Measurements from ENCODE around the gene STAMBPL1.
"Not testable (repeated sequence)": the region's sequence is repeated elsewhere in the genome, so short reads cannot be mapped to it uniquely, and the experiment has no call there.

STAMBPL1 gene

GRCh38 chr10:88879534-88880281 is at the start of gene STAMBPL1:
Gene STAMBPL1 (plus strand): TSS chr10:88880245. CDS start chr10:88901709, 21,464 bp downstream.
- peak; percentile 79 for ATAC-seq (replicated peaks; ENCODE audit: extremely low read depth, poor library complexity, severe bottlenecking)
- no peaks in the 10 kb centered on the region for H3K9me3 Mint-ChIP-seq

GRCh38 chr10:88830643-88831268 is 49.3 kb upstream of the STAMBPL1 start:
- DNase-seq (ENCODE audit: low spot score in 2 of 2) (no peak), ATAC-seq (replicated peaks; ENCODE audit: extremely low read depth, poor library complexity, severe bottlenecking) (no peak)
- Mint-ChIP-seq H3K27ac (ENCODE audit: low read depth) (peak overlapping the region; percentile 47), H3K36me3 (ENCODE audit: insufficient read depth) (no peaks in the 10 kb centered on the region), H3K4me3 (peak overlapping the region; percentile 49), H3K4me1 (peaks cover 61% of the 10 kb centered on the region), H3K9me3 (no peaks in the 10 kb centered on the region), H3K27me3 (no peaks in the 10 kb centered on the region)

More at GRCh38 chr10:88879534-88880281, at the start of gene STAMBPL1:
- Mint-ChIP-seq H3K4me1 (peaks cover 53% of the 10 kb centered on the region), H3K4me3 (peak within 1 kb of the TSS; percentile 98), H3K27me3 (no peaks in the 10 kb centered on the region), H3K27ac (ENCODE audit: low read depth) (peak within 1 kb of the TSS; percentile 96), H3K36me3 (ENCODE audit: insufficient read depth) (peaks cover 19% of the 10 kb centered on the region)
- DNase-seq (ENCODE audit: low spot score in 2 of 2) = peak; percentile 61 to 63

GRCh38 chr10:88831709-88832108 is 48.3 kb upstream of the STAMBPL1 start:
- DNase-seq (ENCODE audit: low spot score in 2 of 2) (peak in 1 of 2 donors; percentile 41), ATAC-seq (replicated peaks; ENCODE audit: extremely low read depth, poor library complexity, severe bottlenecking) (peak; percentile 76)
- Mint-ChIP-seq H3K9me3 (no peaks in the 10 kb centered on the region), H3K36me3 (ENCODE audit: insufficient read depth) (no peaks in the 10 kb centered on the region), H3K4me3 (peak overlapping the region; percentile 49), H3K27me3 (no peaks in the 10 kb centered on the region), H3K4me1 (peaks cover 52% of the 10 kb centered on the region), H3K27ac (ENCODE audit: low read depth) (peak overlapping the region; percentile 47)

GRCh38 chr10:88832376-88832775 is 47.7 kb upstream of the STAMBPL1 start:
- H3K27ac Mint-ChIP-seq (ENCODE audit: low read depth) = no peak overlapping the region

GRCh38 chr10:88833156-88833555 is 46.9 kb upstream of the STAMBPL1 start:
- no peak overlapping the region for H3K27ac Mint-ChIP-seq (ENCODE audit: low read depth)
- DNase-seq (ENCODE audit: low spot score in 2 of 2) (no peak), ATAC-seq (replicated peaks; ENCODE audit: extremely low read depth, poor library complexity, severe bottlenecking) (no peak)
- H3K4me3 Mint-ChIP-seq = no peak overlapping the region
- H3K36me3 Mint-ChIP-seq (ENCODE audit: insufficient read depth) = no peaks in the 10 kb centered on the region
- H3K9me3 Mint-ChIP-seq = no peaks in the 10 kb centered on the region
- peaks cover 38% of the 10 kb centered on the region for H3K4me1 Mint-ChIP-seq
- no peaks in the 10 kb centered on the region for H3K27me3 Mint-ChIP-seq

More at GRCh38 chr10:88832376-88832775, 47.7 kb upstream of the STAMBPL1 start:
- ATAC-seq (replicated peaks; ENCODE audit: extremely low read depth, poor library complexity, severe bottlenecking) (no peak), DNase-seq (ENCODE audit: low spot score in 2 of 2) (no peak)
- H3K4me1 Mint-ChIP-seq = peaks cover 45% of the 10 kb centered on the region
- no peaks in the 10 kb centered on the region for H3K27me3 Mint-ChIP-seq
- H3K4me3 Mint-ChIP-seq = no peak overlapping the region
- no peaks in the 10 kb centered on the region for H3K36me3 Mint-ChIP-seq (ENCODE audit: insufficient read depth)
- no peaks in the 10 kb centered on the region for H3K9me3 Mint-ChIP-seq

GRCh38 chr10:88833723-88834122 is 46.3 kb upstream of the STAMBPL1 start:
- H3K36me3 Mint-ChIP-seq (ENCODE audit: insufficient read depth) = no peaks in the 10 kb centered on the region
- H3K27me3 Mint-ChIP-seq = no peaks in the 10 kb centered on the region
- H3K4me1 Mint-ChIP-seq = peaks cover 33% of the 10 kb centered on the region
- H3K9me3 Mint-ChIP-seq = no peaks in the 10 kb centered on the region
- no peak for DNase-seq (ENCODE audit: low spot score in 2 of 2)
- H3K27ac Mint-ChIP-seq (ENCODE audit: low read depth) = no peak overlapping the region
- ATAC-seq (replicated peaks; ENCODE audit: extremely low read depth, poor library complexity, severe bottlenecking) = no peak
- no peak overlapping the region for H3K4me3 Mint-ChIP-seq

- Mint-ChIP-seq H3K27me3 (no peaks in the 10 kb centered on the region), H3K27ac (ENCODE audit: low read depth) (no peak overlapping the region), H3K9me3 (no peaks in the 10 kb centered on the region), H3K4me1 (peaks cover 33% of the 10 kb centered on the region), H3K4me3 (no peak overlapping the region), H3K36me3 (ENCODE audit: insufficient read depth) (no peaks in the 10 kb centered on the region)
- DNase-seq (ENCODE audit: low spot score in 2 of 2) = peak; percentile 76 to 77
- ATAC-seq (replicated peaks; ENCODE audit: extremely low read depth, poor library complexity, severe bottlenecking) = peak; percentile 83
Observed at GRCh38 chr10:88835096-88835909, 44.7 kb upstream of the STAMBPL1 start.

GRCh38 chr10:88835910-88836221 is 44.2 kb upstream of the STAMBPL1 start:
- no peaks in the 10 kb centered on the region for H3K27me3 Mint-ChIP-seq
- no peak overlapping the region for H3K27ac Mint-ChIP-seq (ENCODE audit: low read depth)
- H3K4me3 Mint-ChIP-seq = no peak overlapping the region
- H3K36me3 Mint-ChIP-seq (ENCODE audit: insufficient read depth) = no peaks in the 10 kb centered on the region
- peaks cover 27% of the 10 kb centered on the region for H3K4me1 Mint-ChIP-seq
- DNase-seq (ENCODE audit: low spot score in 2 of 2) = no peak
- H3K9me3 Mint-ChIP-seq = no peaks in the 10 kb centered on the region
- ATAC-seq (replicated peaks; ENCODE audit: extremely low read depth, poor library complexity, severe bottlenecking) = no peak

GRCh38 chr10:88837632-88838031 is 42.4 kb upstream of the STAMBPL1 start:
- ATAC-seq (replicated peaks; ENCODE audit: extremely low read depth, poor library complexity, severe bottlenecking) = not testable (repeated sequence)

GRCh38 chr10:88838766-88839350 is 41.2 kb upstream of the STAMBPL1 start:
- Mint-ChIP-seq H3K4me1 (peaks cover 2% of the 10 kb centered on the region), H3K36me3 (ENCODE audit: insufficient read depth) (peaks cover 1% of the 10 kb centered on the region), H3K27me3 (no peaks in the 10 kb centered on the region), H3K27ac (ENCODE audit: low read depth) (no peak overlapping the region), H3K4me3 (no peak overlapping the region), H3K9me3 (no peaks in the 10 kb centered on the region)
- no peak for ATAC-seq (replicated peaks; ENCODE audit: extremely low read depth, poor library complexity, severe bottlenecking)
- DNase-seq (ENCODE audit: low spot score in 2 of 2) = no peak

More at GRCh38 chr10:88837632-88838031, 42.4 kb upstream of the STAMBPL1 start:
- not testable (repeated sequence) for H3K27me3 Mint-ChIP-seq; H3K27ac Mint-ChIP-seq (ENCODE audit: low read depth); DNase-seq (ENCODE audit: low spot score in 2 of 2); H3K4me3 Mint-ChIP-seq; H3K36me3 Mint-ChIP-seq (ENCODE audit: insufficient read depth); H3K9me3 Mint-ChIP-seq
- H3K4me1 Mint-ChIP-seq = peaks cover 15% of the 10 kb centered on the region

- Mint-ChIP-seq H3K4me1 (no peaks in the 10 kb centered on the region), H3K4me3 (no peak overlapping the region), H3K36me3 (ENCODE audit: insufficient read depth) (peaks cover 1% of the 10 kb centered on the region), H3K9me3 (no peaks in the 10 kb centered on the region), H3K27ac (ENCODE audit: low read depth) (no peak overlapping the region), H3K27me3 (no peaks in the 10 kb centered on the region)
- no peak for DNase-seq (ENCODE audit: low spot score in 2 of 2)
- no peak for ATAC-seq (replicated peaks; ENCODE audit: extremely low read depth, poor library complexity, severe bottlenecking)
Observed at GRCh38 chr10:88840104-88840503, 39.9 kb upstream of the STAMBPL1 start.

GRCh38 chr10:88840881-88841280 is 39.2 kb upstream of the STAMBPL1 start:
- H3K9me3 Mint-ChIP-seq = no peaks in the 10 kb centered on the region
- ATAC-seq (replicated peaks; ENCODE audit: extremely low read depth, poor library complexity, severe bottlenecking) (no peak), DNase-seq (ENCODE audit: low spot score in 2 of 2) (no peak)
- no peaks in the 10 kb centered on the region for H3K4me1 Mint-ChIP-seq
- H3K36me3 Mint-ChIP-seq (ENCODE audit: insufficient read depth) = peaks cover 1% of the 10 kb centered on the region
- H3K4me3 Mint-ChIP-seq = no peak overlapping the region
- peaks cover 7% of the 10 kb centered on the region for H3K27me3 Mint-ChIP-seq
- no peak overlapping the region for H3K27ac Mint-ChIP-seq (ENCODE audit: low read depth)
